Measurements from ENCODE around the gene AP3B1. TPM values are rescaled to one million over a fixed set of nuclear protein-coding genes. Genes with fewer than 3 reads are reported as not detected.

Gene AP3B1
- total RNA-seq, 1 experiment from 2014 or later, result 41.8 TPM

- Mint-ChIP-seq H3K4me1 (peaks cover 7 to 14% of the 10 kb centered on the region in 2 experiments), H3K27me3 (ENCODE audit: low read depth) (peaks cover 100% of the 10 kb centered on the region), H3K36me3 (ENCODE audit: insufficient read depth in 1 of 3, low read depth in 3 of 3) (no peaks in the 10 kb centered on the region), H3K4me3 (no peak overlapping the region), H3K9me3 (no peaks in the 10 kb centered on the region; a peak in 1 of 5 replicates), H3K27ac (no peak overlapping the region)
- no peak overlapping the region for H3K4ac ChIP-seq (ENCODE audit: low read depth, low read length)
- no peak overlapping the region for H4K8ac ChIP-seq (replicated peaks; ENCODE audit: insufficient read length, low read depth, low read length)
- H2BK5ac ChIP-seq (ENCODE audit: insufficient read length, low read length), result no peak overlapping the region
- peaks cover 8% of the 10 kb centered on the region for H3K23me2 ChIP-seq (ENCODE audit: insufficient read length, low read depth, low read length, poor library complexity, severe bottlenecking)
- no peak overlapping the region for H3T11ph ChIP-seq (ENCODE audit: low read length)
- no CpG with 5 or more reads among the region's 5 CpGs for WGBS (ENCODE audit: extremely low coverage, insufficient read length, low lambda C conversion rate)
- H4K20me1 ChIP-seq (ENCODE audit: control insufficient read depth, insufficient read depth, insufficient read length), result no peaks in the 10 kb centered on the region
- no peak overlapping the region for H3K18ac ChIP-seq (ENCODE audit: insufficient read length, low read depth, low read length)
- peaks cover 45% of the 10 kb centered on the region for H3K27me3 ChIP-seq (ENCODE audit: insufficient read depth, low read length)
- DNase-seq, result no peak
- no peaks in the 10 kb centered on the region for H3K4me1 ChIP-seq (ENCODE audit: insufficient read depth, low read length)
- no peak overlapping the region for H2BK12ac ChIP-seq (ENCODE audit: insufficient read length, low read depth, low read length)
- H2BK15ac ChIP-seq (ENCODE audit: low read depth, low read length), result no peak overlapping the region
- no peak overlapping the region for H3K23ac ChIP-seq (ENCODE audit: insufficient read length, low read depth, low read length)
- H2BK20ac ChIP-seq (ENCODE audit: low read depth, low read length, poor library complexity, severe bottlenecking), result no peak overlapping the region
- H3K4me2 ChIP-seq (ENCODE audit: insufficient read depth, insufficient read length, low read length), result no peak overlapping the region
- H2AK5ac ChIP-seq (ENCODE audit: insufficient read length, low read length), result no peak overlapping the region
- no peak for TF ChIP-seq CTCF (conservative IDR thresholded peaks at IDR 0.05)
- no peaks in the 10 kb centered on the region for H3K79me1 ChIP-seq (ENCODE audit: insufficient read depth, low read depth, low read length, poor library complexity, severe bottlenecking)
- H2BK120ac ChIP-seq (ENCODE audit: low read depth, low read length, poor library complexity, severe bottlenecking), result no peak overlapping the region
- no peak overlapping the region for H3K27ac ChIP-seq (ENCODE audit: insufficient read length, low read depth, low read length)
- no peak overlapping the region for H4K91ac ChIP-seq (ENCODE audit: insufficient read length, low read depth, low read length)
- no peak overlapping the region for H4K5ac ChIP-seq (ENCODE audit: insufficient read length, low read depth, low read length)
- H3K9ac ChIP-seq (ENCODE audit: extremely low read depth, insufficient read length, low read length), result no peak overlapping the region
- no peak overlapping the region for H3K56ac ChIP-seq (ENCODE audit: insufficient read length, low read depth, low read length)
- H3K79me2 ChIP-seq (ENCODE audit: insufficient read depth, low read length), result no peaks in the 10 kb centered on the region
- H3K9me3 ChIP-seq (ENCODE audit: control insufficient read depth, low read depth, low read length), result no peaks in the 10 kb centered on the region
- H2AFZ ChIP-seq (ENCODE audit: low read length), result no peak overlapping the region
- no peak overlapping the region for H3K14ac ChIP-seq (ENCODE audit: insufficient read depth, low read length)
These were observed 323.6 kb downstream of the AP3B1 start for GRCh38 chr5:77970891-77971290.

Data from H9 (cell line).